Right atrium auricular region (tissue), 2 donors: ENCODE data around the gene SLC25A12. TPM values are rescaled to one million over a fixed set of nuclear protein-coding genes. Genes with fewer than 3 reads are reported as not detected.

ENCODE experiments used
- total RNA-seq, 2 donors: library from RNA; depleted of rRNA; stranded (reverse); fragments of >200 nt; gene quantifications; one replicate each; pipeline ENCODE4 v1.1.0, GENCODE V29; 2016

Gene SLC25A12
- total RNA-seq, 2 donors from 2014 or later = 75.0 to 106 TPM

Other genes with a start within 250 kb of the SLC25A12 start
- 10 to 100 TPM; 54.8 to 67.8 TPM for gene DYNC1I2, start 206.8 kb downstream of the SLC25A12 start, total RNA-seq
- 10 to 100 TPM; 22.8 to 25.8 TPM for gene HAT1, start 28.2 kb upstream of the SLC25A12 start, total RNA-seq
- 1 to 10 TPM; 2.3 to 4.7 TPM for gene METAP1D, start 105.7 kb upstream of the SLC25A12 start, total RNA-seq
- not detected for gene DLX1, start 191.3 kb upstream of the SLC25A12 start, total RNA-seq
- gene DLX2, start 208.7 kb upstream of the SLC25A12 start, total RNA-seq = not detected